Trophoblast cell (in vitro differentiated cells and primary cell): ENCODE data around the gene ANKMY1.

ENCODE experiments used
- DNase-seq, 2 donors: peaks; one replicate each; pipeline ENCODE4 v3.0.0-alpha.2; 2016
- H2AFZ ChIP-seq: 2 replicates; pipeline ENCODE4 v1.6.1; 2013; ENCODE audit warnings: low read length, moderate library complexity, mild to moderate bottlenecking; ENCODE audit not compliant: insufficient read depth, poor library complexity
- H2AK5ac ChIP-seq: 2 replicates; pipeline ENCODE4 v1.6.1; 2013; ENCODE audit warnings: mild to moderate bottlenecking, low read length
- H2BK120ac ChIP-seq: 2 replicates; pipeline ENCODE4 v1.6.1; 2013; ENCODE audit warnings: low read length, mild to moderate bottlenecking, moderate library complexity; ENCODE audit not compliant: insufficient read depth, poor library complexity
- H2BK12ac ChIP-seq: 2 replicates; pipeline ENCODE4 v1.6.1; 2013; ENCODE audit warnings: mild to moderate bottlenecking, low read length, moderate library complexity
- H2BK5ac ChIP-seq: 2 replicates; pipeline ENCODE4 v1.6.1; 2013; ENCODE audit warnings: low read length, low read depth, moderate library complexity, mild to moderate bottlenecking; ENCODE audit not compliant: poor library complexity
- H3K14ac ChIP-seq: 2 replicates; pipeline ENCODE4 v1.6.1; 2013; ENCODE audit warnings: mild to moderate bottlenecking, low read length
- H3K18ac ChIP-seq: 2 replicates; pipeline ENCODE4 v1.6.1; 2013; ENCODE audit warnings: mild to moderate bottlenecking, low read length
- H3K23ac ChIP-seq: 2 replicates; pipeline ENCODE4 v1.6.1; 2013; ENCODE audit warnings: low read length
- H3K27ac ChIP-seq: 2 replicates; pipeline ENCODE4 v1.5.1; 2013; ENCODE audit warnings: low read depth, mild to moderate bottlenecking, inconsistent platforms, low read length, moderate library complexity
- H3K27me3 ChIP-seq: 2 replicates; pipeline ENCODE4 v1.6.1; 2013; ENCODE audit warnings: inconsistent platforms, mild to moderate bottlenecking, low read length, moderate library complexity; ENCODE audit not compliant: insufficient read depth
- H3K36me3 ChIP-seq, 2 experiments: 1 replicate in 1 of 2; 2 replicates in 1 of 2; pipeline ENCODE4 v1.6.1; 2013; ENCODE audit warnings: low read length in 2 of 2, mild to moderate bottlenecking in 2 of 2, moderate library complexity in 1 of 2; ENCODE audit not compliant: insufficient read depth in 2 of 2, control insufficient read depth in 1 of 2
- H3K4ac ChIP-seq: 2 replicates; pipeline ENCODE4 v1.6.1; 2013; ENCODE audit warnings: low read depth, mild to moderate bottlenecking, low read length, moderate library complexity
- H3K4me1 ChIP-seq, 2 experiments: 1 replicate in 1 of 2; 2 replicates in 1 of 2; pipeline ENCODE4 v1.6.1; 2013; ENCODE audit warnings: low read length in 2 of 2, mild to moderate bottlenecking in 2 of 2, moderate library complexity in 1 of 2; ENCODE audit not compliant: insufficient read depth in 2 of 2, control insufficient read depth in 1 of 2
- H3K4me2 ChIP-seq: 2 replicates; pipeline ENCODE4 v1.6.1; 2013; ENCODE audit warnings: inconsistent platforms, mild to moderate bottlenecking, low read length, moderate library complexity
- H3K4me3 ChIP-seq: 2 replicates; pipeline ENCODE4 v1.5.1; 2013; ENCODE audit warnings: mild to moderate bottlenecking, low read depth, low read length, inconsistent platforms
- H3K79me1 ChIP-seq: one replicate; pipeline ENCODE4 v1.6.1; 2013; ENCODE audit warnings: low read length
- H3K79me2 ChIP-seq: 2 replicates; pipeline ENCODE4 v1.6.1; 2013; ENCODE audit warnings: low read length, mild to moderate bottlenecking; ENCODE audit not compliant: control insufficient read depth, insufficient read depth, poor library complexity
- H3K9ac ChIP-seq: 2 replicates; pipeline ENCODE4 v1.6.1; 2013; ENCODE audit warnings: mild to moderate bottlenecking, low read length
- H3K9me3 ChIP-seq: 2 replicates; pipeline ENCODE4 v1.6.1; 2013; ENCODE audit warnings: low read depth, mild to moderate bottlenecking, control low read depth, inconsistent platforms, low read length; ENCODE audit not compliant: insufficient read depth
- H4K12ac ChIP-seq: 2 replicates; pipeline ENCODE4 v1.6.1; 2013; ENCODE audit warnings: low read depth, mild to moderate bottlenecking, low read length, moderate library complexity
- H4K8ac ChIP-seq: 2 replicates; pipeline ENCODE4 v1.6.1; 2013; ENCODE audit warnings: low read depth, mild to moderate bottlenecking, low read length, moderate library complexity
- H4K91ac ChIP-seq: one replicate; pipeline ENCODE4 v1.6.1; 2013; ENCODE audit warnings: low read depth, mild to moderate bottlenecking, low read length, moderate library complexity
- WGBS: extraction: QIAGEN DNeasy Blood & Tissue Kit; methylation state at CpG from one replicate; pipeline ENCODE4 v1.1.7; 2013; ENCODE audit warnings: missing lambda C conversion rate; ENCODE audit not compliant: insufficient read length, insufficient coverage; ENCODE audit errors: extremely low coverage; 5-methylcytosine and 5-hydroxymethylcytosine counted together

The ANKMY1 gene

DNA sequence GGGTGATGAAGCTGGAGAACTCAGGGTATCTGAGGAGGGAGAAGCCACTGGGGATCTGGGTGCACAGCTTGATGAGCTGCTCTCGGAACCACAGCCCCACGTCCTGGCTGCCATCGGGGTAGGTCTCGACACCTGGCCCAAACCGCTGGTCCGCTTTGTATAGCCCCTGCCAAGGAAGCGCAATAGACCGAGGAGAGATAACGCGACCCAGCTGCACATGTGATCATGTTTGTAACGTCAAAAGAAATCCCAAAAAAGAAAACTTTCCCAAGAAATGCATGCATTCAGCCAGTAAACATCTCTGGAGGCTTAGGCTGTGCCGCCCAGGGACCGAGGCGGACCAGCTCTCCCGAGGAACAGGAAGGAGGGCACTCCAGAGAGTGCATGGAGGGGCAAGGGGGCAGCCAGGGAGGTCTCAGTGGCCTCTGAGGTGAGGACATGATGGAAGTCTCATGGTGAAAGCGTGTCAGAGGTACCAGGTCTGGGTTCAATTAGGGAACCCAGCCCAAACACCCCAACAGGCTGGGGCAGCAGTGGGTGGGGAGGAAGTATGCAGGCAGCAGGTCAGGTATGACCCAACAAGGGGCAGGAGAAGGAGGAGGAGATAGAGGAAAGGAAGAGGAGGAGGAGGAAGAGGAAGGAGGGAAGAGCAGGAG lies 28.3 kb downstream of the ANKMY1 start:
- no peaks in the 10 kb centered on the region for H3K4me1 ChIP-seq
- no peak overlapping the region for H3K9ac ChIP-seq
- H2BK5ac ChIP-seq: no peak overlapping the region
- H3K4me3 ChIP-seq: no peak overlapping the region
- no peaks in the 10 kb centered on the region for H3K79me2 ChIP-seq
- no peak overlapping the region for H4K91ac ChIP-seq
- no peak overlapping the region for H3K14ac ChIP-seq
- no peak overlapping the region for H4K12ac ChIP-seq
- H3K23ac ChIP-seq: no peak overlapping the region
- no peak overlapping the region for H3K27ac ChIP-seq
- no peak overlapping the region for H2BK12ac ChIP-seq
- no peaks in the 10 kb centered on the region for H3K27me3 ChIP-seq
- DNase-seq: no peak
- peaks cover 40% of the 10 kb centered on the region for H3K9me3 ChIP-seq
- H2BK120ac ChIP-seq: no peak overlapping the region
- no peak overlapping the region for H4K8ac ChIP-seq
- H3K4me2 ChIP-seq: no peak overlapping the region
- no peaks in the 10 kb centered on the region for H3K79me1 ChIP-seq
- no peak overlapping the region for H2AFZ ChIP-seq
- H3K4ac ChIP-seq: no peak overlapping the region
- no peak overlapping the region for H2AK5ac ChIP-seq
- WGBS: no CpG with 5 or more reads among the region's 16 CpGs
- H3K36me3 ChIP-seq: peaks cover 17% of the 10 kb centered on the region in 2 experiments
- no peak overlapping the region for H3K18ac ChIP-seq

DNA sequence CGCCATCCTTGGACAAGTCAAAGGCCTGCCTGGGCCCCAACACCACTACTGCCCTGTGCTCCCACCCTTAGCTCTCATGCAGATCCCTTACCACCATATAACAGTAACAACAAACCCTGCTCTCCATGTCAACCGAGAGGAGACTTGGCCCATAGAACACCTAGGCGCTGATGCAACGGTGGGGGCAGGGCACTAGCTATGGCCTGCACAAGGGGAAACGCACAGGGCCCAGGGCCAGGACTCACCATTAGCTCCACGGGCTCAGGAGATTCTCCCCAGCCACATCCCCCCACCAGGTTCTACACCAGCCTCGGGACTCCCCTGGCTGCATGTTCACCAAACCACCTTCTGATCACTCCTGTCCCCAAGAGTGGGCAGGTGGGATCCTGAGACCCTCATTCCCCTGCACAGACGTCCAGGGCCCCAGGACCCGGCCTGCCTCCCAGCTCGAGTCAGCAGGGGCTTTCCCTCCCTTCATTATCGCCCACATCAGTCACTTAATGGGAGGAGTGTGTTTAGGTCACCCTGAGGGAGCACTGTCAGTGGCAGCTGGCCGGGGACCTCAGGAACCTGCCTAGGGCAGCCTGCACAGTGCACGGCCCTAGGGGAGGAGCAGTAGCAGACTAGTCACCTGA lies 29.3 kb downstream of the ANKMY1 start:
- H3K4ac ChIP-seq: no peak overlapping the region
- no peak overlapping the region for H2AFZ ChIP-seq
- no peak overlapping the region for H3K18ac ChIP-seq
- H3K4me2 ChIP-seq: no peak overlapping the region
- H2BK12ac ChIP-seq: no peak overlapping the region
- H3K4me3 ChIP-seq: no peak overlapping the region
- no peak overlapping the region for H3K27ac ChIP-seq
- no peak overlapping the region for H3K23ac ChIP-seq
- no peak overlapping the region for H4K12ac ChIP-seq
- no CpG with 5 or more reads among the region's 13 CpGs for whole genome bisulfite sequencing
- H3K79me1 ChIP-seq: no peaks in the 10 kb centered on the region
- H2AK5ac ChIP-seq: no peak overlapping the region
- no peaks in the 10 kb centered on the region for H3K27me3 ChIP-seq
- H4K91ac ChIP-seq: no peak overlapping the region
- peaks cover 48% of the 10 kb centered on the region for H3K9me3 ChIP-seq
- no peaks in the 10 kb centered on the region for H3K4me1 ChIP-seq
- no peaks in the 10 kb centered on the region for H3K79me2 ChIP-seq
- no peak overlapping the region for H3K14ac ChIP-seq
- no peak overlapping the region for H4K8ac ChIP-seq
- no peak overlapping the region for H2BK5ac ChIP-seq
- peaks cover 23 to 25% of the 10 kb centered on the region in 2 experiments for H3K36me3 ChIP-seq
- no peak overlapping the region for H3K9ac ChIP-seq
- H2BK120ac ChIP-seq: no peak overlapping the region
- DNase-seq: no peak

DNA sequence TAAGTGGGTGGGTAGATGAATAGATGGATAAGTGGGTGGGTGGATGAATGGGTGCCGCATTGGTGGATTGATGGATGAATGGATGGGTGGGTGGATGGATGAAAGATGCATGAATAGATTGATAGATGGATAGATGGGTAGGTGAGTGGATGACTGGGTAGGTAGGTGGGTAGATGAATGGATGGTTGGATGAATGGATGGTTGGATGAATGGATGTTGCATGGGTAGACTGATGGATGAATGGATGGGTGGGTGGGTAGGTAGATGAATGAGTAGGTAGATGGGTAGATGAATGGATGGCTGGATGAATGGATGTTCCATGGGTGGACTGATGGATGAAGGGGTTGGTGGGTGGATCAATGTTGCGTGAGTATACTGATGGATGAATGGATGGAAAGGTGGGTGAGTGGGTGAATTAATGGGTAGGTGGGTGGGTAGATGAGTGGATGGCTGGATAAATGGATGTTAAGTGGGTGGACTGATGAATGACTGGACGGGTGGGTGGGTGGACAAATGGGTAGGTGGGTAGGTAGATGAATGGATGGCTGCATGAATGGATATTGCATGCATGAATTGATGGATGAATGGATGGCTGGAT lies 30.5 kb downstream of the ANKMY1 start:
- no peaks in the 10 kb centered on the region for H3K79me1 ChIP-seq
- H3K79me2 ChIP-seq: no peaks in the 10 kb centered on the region
- no peak overlapping the region for H3K4me2 ChIP-seq
- H3K18ac ChIP-seq: no peak overlapping the region
- no peak overlapping the region for H4K8ac ChIP-seq
- no peak overlapping the region for H2BK5ac ChIP-seq
- H3K9ac ChIP-seq: no peak overlapping the region
- no peaks in the 10 kb centered on the region for H3K27me3 ChIP-seq
- H3K27ac ChIP-seq: no peak overlapping the region
- H2BK12ac ChIP-seq: no peak overlapping the region
- no peak overlapping the region for H3K4me3 ChIP-seq
- H3K23ac ChIP-seq: no peak overlapping the region
- no peak overlapping the region for H4K91ac ChIP-seq
- no peak overlapping the region for H2AFZ ChIP-seq
- 75% methylated on average over 1 of the region's 3 CpGs for WGBS
- H4K12ac ChIP-seq: no peak overlapping the region
- H2AK5ac ChIP-seq: no peak overlapping the region
- peaks cover 59% of the 10 kb centered on the region for H3K9me3 ChIP-seq
- peaks cover 34% of the 10 kb centered on the region in 2 experiments for H3K36me3 ChIP-seq
- H3K4ac ChIP-seq: no peak overlapping the region
- H3K4me1 ChIP-seq: no peaks in the 10 kb centered on the region
- no peak overlapping the region for H3K14ac ChIP-seq
- no peak for DNase-seq
- H2BK120ac ChIP-seq: no peak overlapping the region

DNA sequence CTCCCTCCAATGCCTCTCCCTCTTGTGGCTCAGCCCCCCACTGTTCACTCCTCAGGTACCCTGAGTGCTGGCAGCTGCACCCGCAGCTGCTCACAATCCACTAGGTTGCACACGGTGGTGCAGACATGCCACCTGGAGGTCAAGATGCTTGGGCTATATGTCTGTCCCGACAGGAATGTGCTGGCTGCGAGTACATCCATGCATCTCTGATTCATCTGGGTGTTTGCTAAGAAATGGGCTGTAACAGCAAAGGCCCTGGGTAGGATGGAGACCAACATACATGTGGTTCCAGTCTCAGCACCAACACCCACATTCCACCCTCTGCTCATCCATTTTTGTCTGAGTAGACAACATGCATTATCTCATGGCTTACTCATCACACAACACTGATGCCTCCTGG lies 31.3 kb downstream of the ANKMY1 start:
- WGBS: no CpG with 5 or more reads among the region's 4 CpGs

More for the DNA sequence above, 31.3 kb downstream of the ANKMY1 start:
- Histone ChIP-seq H3K79me2 (no peaks in the 10 kb centered on the region), H3K18ac (no peak overlapping the region), H3K4ac (no peak overlapping the region), H2AFZ (no peak overlapping the region), H4K8ac (no peak overlapping the region), H3K4me2 (no peak overlapping the region), H3K27me3 (no peaks in the 10 kb centered on the region), H3K14ac (no peak overlapping the region), H3K4me3 (no peak overlapping the region), H3K9ac (no peak overlapping the region), H2BK12ac (no peak overlapping the region), H3K27ac (no peak overlapping the region), H3K9me3 (peaks cover 59% of the 10 kb centered on the region), H4K91ac (no peak overlapping the region), H2BK5ac (no peak overlapping the region), H2AK5ac (no peak overlapping the region), H3K23ac (no peak overlapping the region), H4K12ac (no peak overlapping the region), H3K79me1 (no peaks in the 10 kb centered on the region), H2BK120ac (no peak overlapping the region), H3K4me1 (no peaks in the 10 kb centered on the region), H3K36me3 (peaks cover 34 to 35% of the 10 kb centered on the region in 2 experiments)
- peak; percentile 74 to 83 for DNase-seq
